HCT116 (cell line): ENCODE results near the gene DPPA4. TPM values are rescaled to one million over a fixed set of nuclear protein-coding genes. Genes with fewer than 3 reads are reported as not detected.

Experiments
- ATAC-seq: fragments of 200-7000 bp; cut with Tn5 transposase; 2 replicates; pipeline ENCODE4 v1.9.1; 2020; ENCODE audit warnings: mild to moderate bottlenecking, moderate library complexity
- BruUV-seq: library from RNA; stranded (reverse); fragments of 400-500 nt; replicated peaks from 2 replicates; lab custom pipeline; 2021; lab: Mats Ljungman, UMichigan
- CTCF ChIA-PET: fragments of 300-600 bp; sonication (Branson Sonifier 250); formaldehyde crosslinking; loops from one replicate; lab custom pipeline; 2021; ENCODE audit warnings: antibody characterized with exemption; lab: Charles Lee
- POLR2A ChIA-PET: fragments of 300-600, 350-600 bp; sonication (Branson Sonifier 250); formaldehyde crosslinking; loops from one replicate; lab custom pipeline; 2021; ENCODE audit warnings: antibody characterized with exemption; lab: Charles Lee
- RAD21 ChIA-PET, 2 experiments: fragments of 300-600 bp; sonication (Branson Sonifier 250); formaldehyde crosslinking; loops; one replicate each; lab custom pipeline; 2023; ENCODE audit warnings: low total read pairs in 2 of 2; ENCODE audit not compliant: uncharacterized antibody in 2 of 2, unreplicated experiment in 2 of 2, low non-redundant PET in 1 of 2; lab: Charles Lee
- DNase-seq: peaks from one replicate; pipeline ENCODE4 v3.0.0-alpha.2; 2010; ENCODE audit warnings: low read depth, low spot score
- H2AFZ ChIP-seq: fragments of 200-600 bp; shearing (Covaris generic), sonication (generic); 2 replicates; pipeline ENCODE4 v1.6.1; 2017; ENCODE audit warnings: low read depth, mixed run types, mixed read lengths, antibody characterized with exemption, low read length; ENCODE audit not compliant: poor library complexity, severe bottlenecking
- H3K27ac ChIP-seq: 2 replicates; pipeline ENCODE4 v1.5.1; 2012; ENCODE audit warnings: low read depth, low read length
- H3K27me3 ChIP-seq: fragments of 200-600 bp; sonication (generic); 2 replicates; pipeline ENCODE4 v1.6.1; 2016; ENCODE audit warnings: mixed run types, low read length, mixed read lengths; ENCODE audit not compliant: insufficient read depth
- H3K36me3 ChIP-seq, 2 experiments: fragments of 200-500 bp in 1 of 2; fragments of 200-600 bp in 1 of 2; sonication (Bioruptor generic) in 1 of 2; sonication (generic) in 1 of 2; 2 replicates each; pipeline versions ENCODE4 v1.5.1 to v1.6.1; 2014 to 2016; ENCODE audit warnings: low read length in 2 of 2, inconsistent platforms in 1 of 2, mixed read lengths in 1 of 2, mixed run types in 1 of 2; ENCODE audit not compliant: insufficient read depth in 2 of 2, control insufficient read depth in 1 of 2
- H3K4me1 ChIP-seq, 2 experiments: fragments of 200-600 bp in 1 of 2; sonication (generic) in 1 of 2; 2 replicates each; pipeline versions ENCODE4 v1.5.1 to v1.6.1; 2012 to 2017; ENCODE audit warnings: low read length in 2 of 2, inconsistent platforms in 1 of 2, mild to moderate bottlenecking in 1 of 2, mixed read lengths in 1 of 2, mixed run types in 1 of 2, moderate library complexity in 1 of 2; ENCODE audit not compliant: insufficient read depth in 2 of 2, control insufficient read depth in 1 of 2
- H3K4me2 ChIP-seq: fragments of 200-600 bp; sonication (generic); 2 replicates; pipeline ENCODE4 v1.6.1; 2017; ENCODE audit warnings: mixed run types, low read length, mixed read lengths
- H3K4me3 ChIP-seq, 2 experiments: fragments of 200-600 bp in 1 of 2; sonication (generic) in 1 of 2; replicated peaks in 1 of 2; 2 replicates each; pipeline ENCODE4 v1.5.1; 2011 to 2016; ENCODE audit warnings: low read length in 2 of 2, control low read depth in 1 of 2, low read depth in 1 of 2, mild to moderate bottlenecking in 1 of 2, mixed read lengths in 1 of 2, mixed run types in 1 of 2
- H3K79me2 ChIP-seq: fragments of 200-600 bp; sonication (generic); 2 replicates; pipeline ENCODE4 v1.6.1; 2017; ENCODE audit warnings: mild to moderate bottlenecking, mixed run types, low read length, moderate library complexity, mixed read lengths; ENCODE audit not compliant: insufficient read depth
- H3K9ac ChIP-seq: fragments of 200-600 bp; sonication (generic); 2 replicates; pipeline ENCODE4 v1.6.1; 2016; ENCODE audit warnings: low read length, mixed read lengths
- H3K9me2 ChIP-seq: fragments of 200-600 bp; sonication (generic), shearing (Covaris generic); 2 replicates; pipeline ENCODE4 v1.6.1; 2017; ENCODE audit warnings: mixed run types, mild to moderate bottlenecking, moderate library complexity; ENCODE audit not compliant: insufficient read depth
- H3K9me3 ChIP-seq, 2 experiments: fragments of 200-500 bp in 1 of 2; fragments of 200-600 bp in 1 of 2; sonication (Bioruptor generic) in 1 of 2; sonication (generic) in 1 of 2; 2 replicates each; pipeline ENCODE4 v1.6.1; 2014 to 2017; ENCODE audit warnings: low read length in 2 of 2, mixed read lengths in 2 of 2, inconsistent platforms in 1 of 2, low read depth in 1 of 2, mild to moderate bottlenecking in 1 of 2, mixed run types in 1 of 2, moderate library complexity in 1 of 2; ENCODE audit not compliant: control insufficient read depth in 1 of 2, insufficient read depth in 1 of 2
- H4K20me1 ChIP-seq: fragments of 200-600 bp; sonication (generic), shearing (Covaris generic); 2 replicates; pipeline ENCODE4 v1.6.1; 2017; ENCODE audit warnings: mixed run types, mild to moderate bottlenecking, moderate library complexity; ENCODE audit not compliant: insufficient read depth
- EGR1 ChIP-seq: IDR thresholded peaks from 2 replicates; pipeline ENCODE4 v1.6.1; 2012; ENCODE audit warnings: low read depth
- ELF1 ChIP-seq: IDR thresholded peaks from 2 replicates; pipeline ENCODE4 v1.6.1; 2012; ENCODE audit warnings: low read depth, borderline replicate concordance
- EZH2 ChIP-seq: fragments of 200-600 bp; sonication (generic); IDR thresholded peaks from 2 replicates; pipeline ENCODE4 v1.6.1; 2017; ENCODE audit warnings: antibody characterized with exemption, mixed run types
- EZH2phosphoT487 ChIP-seq: fragments of 200-600 bp; IDR thresholded peaks from 2 replicates; pipeline ENCODE4 v1.6.1; 2018; ENCODE audit warnings: antibody characterized with exemption, borderline replicate concordance
- FOSL1 ChIP-seq: IDR thresholded peaks from 2 replicates; pipeline ENCODE4 v1.6.1; 2012; ENCODE audit warnings: low read depth
- RAD21 ChIP-seq: IDR thresholded peaks from 2 replicates; pipeline ENCODE4 v1.6.1; 2012; ENCODE audit warnings: low read depth, mild to moderate bottlenecking
- REST ChIP-seq: IDR thresholded peaks from 2 replicates; pipeline ENCODE4 v1.6.1; 2012; ENCODE audit warnings: low read depth
- TCF7L2 ChIP-seq: IDR thresholded peaks from 2 replicates; pipeline ENCODE4 v1.7.0; 2011; ENCODE audit warnings: borderline replicate concordance, inconsistent platforms; ENCODE audit not compliant: insufficient read depth, insufficient read length; ENCODE audit errors: extremely low read depth
- YY1 ChIP-seq: IDR thresholded peaks from 2 replicates; pipeline ENCODE4 v1.6.1; 2011; ENCODE audit warnings: low read length, low read depth, moderate library complexity, mild to moderate bottlenecking; ENCODE audit not compliant: insufficient replicate concordance; ENCODE audit errors: extremely low read depth
- ZNF274 ChIP-seq: fragments of 200-500 bp; sonication (Bioruptor generic); IDR thresholded peaks from 2 replicates; pipeline ENCODE4 v1.6.1; 2014; ENCODE audit warnings: mild to moderate bottlenecking, low read depth, low read length, inconsistent platforms
- intact Hi-C: fragments of 100-400 bp; cut with micrococcal nuclease; formaldehyde crosslinking; loops from 2 replicates; pipeline ENCODE4 v1.10.0; 2022
- total RNA-seq: library from RNA; stranded (reverse); gene quantifications from one replicate; pipeline ENCODE4 v1.2.1, GENCODE V29; 2021; ENCODE audit not compliant: unreplicated experiment
- TF ChIP-seq, protein P1 (sequence below), 3 experiments: fragments of 200-600 bp in 1 of 3; sonication (generic) in 1 of 3; IDR thresholded peaks in 2 of 3; conservative IDR thresholded peaks in 1 of 3; 2 replicates each; pipeline ENCODE4 v1.5.1; 2012 to 2017; ENCODE audit warnings: low read depth in 2 of 3, low read length in 2 of 3, antibody characterized with exemption in 1 of 3, borderline replicate concordance in 1 of 3, control low read depth in 1 of 3, mild to moderate bottlenecking in 1 of 3, mixed read lengths in 1 of 3, mixed run types in 1 of 3, moderate library complexity in 1 of 3; ENCODE audit not compliant: insufficient read depth in 1 of 3

Gene DPPA4
- total RNA-seq, 1 experiment from 2014 or later = 0.27 TPM

- Histone ChIP-seq H3K9me3 (no peaks in the 10 kb centered on the region), H3K4me1 (peaks cover 0 to 3% of the 10 kb centered on the region in 2 experiments; a peak in 1 of 4 replicates), H3K9me2 (no peaks in the 10 kb centered on the region), H3K36me3 (no peaks in the 10 kb centered on the region), H4K20me1 (no peaks in the 10 kb centered on the region), H2AFZ (no peak overlapping the region), H3K79me2 (no peaks in the 10 kb centered on the region), H3K9ac (no peak overlapping the region), H3K4me2 (no peak overlapping the region), H3K4me3 (no peak overlapping the region), H3K27ac (no peak overlapping the region), H3K27me3 (no peaks in the 10 kb centered on the region)
- ChIA-PET POLR2A (no interaction called here), CTCF (no interaction called here), RAD21 (no interaction called here)
- DNase-seq = no peak
- no peak for ATAC-seq
- intact Hi-C loops = no loop called here
- TF ChIP-seq FOSL1 = no peak
- no peak for TF ChIP-seq EZH2
- TF ChIP-seq ELF1 = no peak
- TF ChIP-seq RAD21 = no peak
- TF ChIP-seq, protein P1, sequence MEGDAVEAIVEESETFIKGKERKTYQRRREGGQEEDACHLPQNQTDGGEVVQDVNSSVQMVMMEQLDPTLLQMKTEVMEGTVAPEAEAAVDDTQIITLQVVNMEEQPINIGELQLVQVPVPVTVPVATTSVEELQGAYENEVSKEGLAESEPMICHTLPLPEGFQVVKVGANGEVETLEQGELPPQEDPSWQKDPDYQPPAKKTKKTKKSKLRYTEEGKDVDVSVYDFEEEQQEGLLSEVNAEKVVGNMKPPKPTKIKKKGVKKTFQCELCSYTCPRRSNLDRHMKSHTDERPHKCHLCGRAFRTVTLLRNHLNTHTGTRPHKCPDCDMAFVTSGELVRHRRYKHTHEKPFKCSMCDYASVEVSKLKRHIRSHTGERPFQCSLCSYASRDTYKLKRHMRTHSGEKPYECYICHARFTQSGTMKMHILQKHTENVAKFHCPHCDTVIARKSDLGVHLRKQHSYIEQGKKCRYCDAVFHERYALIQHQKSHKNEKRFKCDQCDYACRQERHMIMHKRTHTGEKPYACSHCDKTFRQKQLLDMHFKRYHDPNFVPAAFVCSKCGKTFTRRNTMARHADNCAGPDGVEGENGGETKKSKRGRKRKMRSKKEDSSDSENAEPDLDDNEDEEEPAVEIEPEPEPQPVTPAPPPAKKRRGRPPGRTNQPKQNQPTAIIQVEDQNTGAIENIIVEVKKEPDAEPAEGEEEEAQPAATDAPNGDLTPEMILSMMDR (IDR thresholded peaks at IDR 0.05 in 2 of 3, conservative IDR thresholded peaks at IDR 0.05 in 1 of 3; ENCODE audit: borderline replicate concordance in 1 of 3, insufficient read depth in 1 of 3, low read depth in 2 of 3, low read length in 2 of 3) = no peak
- TF ChIP-seq EZH2phosphoT487 = no peak
- no peak for TF ChIP-seq REST
- TF ChIP-seq EGR1 = no peak
- TF ChIP-seq TCF7L2 = no peak
- no peak for TF ChIP-seq ZNF274
- TF ChIP-seq YY1 = no peak
- BruUV-seq = no TSS peak
Measured at GRCh38 chr3:109363634-109364033, 26.3 kb upstream of the DPPA4 start.
